Fibroblast of mammary gland (primary cell): ENCODE results near the gene IQUB.

ENCODE experiments used
- DNase-seq: peaks from one replicate; pipeline ENCODE4 v3.0.0-alpha.2; 2010; ENCODE audit warnings: low read depth
- H3K4me3 ChIP-seq: 2 replicates; pipeline ENCODE4 v1.5.1; 2011; ENCODE audit warnings: low read depth, mild to moderate bottlenecking, low read length, moderate library complexity; ENCODE audit not compliant: control insufficient read depth
- CTCF ChIP-seq: conservative IDR thresholded peaks from 2 replicates; pipeline ENCODE4 v1.5.1; 2011; ENCODE audit warnings: low read depth, low read length, inconsistent platforms; ENCODE audit not compliant: control insufficient read depth, insufficient read depth

IQUB gene

GRCh38 chr7:123440101-123440548, 94.3 kb downstream of the IQUB start:
- no peak for TF ChIP-seq CTCF
- no peak for DNase-seq

GRCh38 chr7:123439191-123439590, 95.2 kb downstream of the IQUB start:
- H3K4me3 ChIP-seq = no peak overlapping the region
- TF ChIP-seq CTCF = no peak
- no peak for DNase-seq

More at GRCh38 chr7:123440101-123440548, 94.3 kb downstream of the IQUB start:
- no peak overlapping the region for H3K4me3 ChIP-seq

- TF ChIP-seq CTCF = no peak
- no peak for DNase-seq
- no peak overlapping the region for H3K4me3 ChIP-seq
Measured at GRCh38 chr7:123437447-123437995, 96.9 kb downstream of the IQUB start.

GRCh38 chr7:123435080-123435700, 99.2 kb downstream of the IQUB start:
- no peak overlapping the region for H3K4me3 ChIP-seq
- no peak for DNase-seq
- no peak for TF ChIP-seq CTCF

- no peak for TF ChIP-seq CTCF
- no peak for DNase-seq
- H3K4me3 ChIP-seq = no peak overlapping the region
Measured at GRCh38 chr7:123433665-123434064, 100.7 kb downstream of the IQUB start.

GRCh38 chr7:123432601-123433000, 101.8 kb downstream of the IQUB start:
- no peak overlapping the region for H3K4me3 ChIP-seq
- TF ChIP-seq CTCF = no peak
- no peak for DNase-seq
